HG03565 (cell line): ENCODE measurements around the gene THBS3.
"Not testable (repeated sequence)": the region's sequence is repeated elsewhere in the genome, so short reads cannot be mapped to it uniquely, and the experiment has no call there.

Experiments
- ATAC-seq: cut with Tn5 transposase; IDR thresholded peaks from one replicate; pipeline ENCODE4 v1.9.1; 2021; ENCODE audit warnings: mild to moderate bottlenecking, moderate library complexity; ENCODE audit not compliant: unreplicated experiment

The THBS3 gene

DNA sequence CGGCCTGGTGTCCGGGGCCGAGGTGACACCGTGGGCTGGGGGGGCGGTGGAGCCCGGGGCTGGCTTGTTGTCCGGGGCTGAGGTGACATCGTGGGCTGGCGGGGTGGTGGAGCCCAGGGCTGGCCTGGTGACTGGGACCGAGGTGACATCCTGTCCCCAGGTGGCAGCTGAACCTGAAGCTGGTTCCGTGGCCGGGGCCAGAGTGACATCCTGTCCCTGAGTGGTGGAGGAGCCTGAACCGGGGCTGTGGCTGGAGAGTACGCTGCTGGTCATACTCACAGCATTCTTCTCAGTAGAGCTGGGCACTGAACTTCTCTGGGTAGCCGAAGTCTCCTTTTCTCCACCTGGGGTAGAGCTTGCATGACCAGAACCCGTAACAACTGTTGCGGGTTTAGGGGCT is 15.8 kb downstream of the THBS3 start:
- no peak for ATAC-seq

GRCh38 chr1:155189926-155190325 is 17.8 kb downstream of the THBS3 start:
- not testable (repeated sequence) for ATAC-seq

DNA sequence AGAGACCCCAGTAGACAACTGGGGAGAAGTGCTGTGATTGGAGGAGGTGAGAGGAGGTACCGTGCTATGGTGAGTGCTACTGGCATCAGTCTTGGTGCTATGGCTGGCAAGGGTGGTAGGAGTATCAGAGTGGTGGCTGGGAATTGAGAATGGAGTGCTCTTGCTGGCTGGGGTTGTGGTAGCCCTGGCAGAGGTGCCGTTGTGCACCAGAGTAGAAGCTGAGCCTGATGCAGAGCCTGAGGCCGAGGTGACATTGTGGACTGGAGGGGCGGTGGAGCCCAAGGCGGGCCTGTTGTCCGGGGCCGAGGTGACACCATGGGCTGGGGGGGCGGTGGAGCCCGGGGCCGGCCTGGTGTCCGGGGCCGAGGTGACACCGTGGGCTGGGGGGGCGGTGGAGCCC is 19.4 kb downstream of the THBS3 start:
- ATAC-seq: no peak

- ATAC-seq: no peak
Measured at GRCh38 chr1:155187456-155187891, 20.2 kb downstream of the THBS3 start.

DNA sequence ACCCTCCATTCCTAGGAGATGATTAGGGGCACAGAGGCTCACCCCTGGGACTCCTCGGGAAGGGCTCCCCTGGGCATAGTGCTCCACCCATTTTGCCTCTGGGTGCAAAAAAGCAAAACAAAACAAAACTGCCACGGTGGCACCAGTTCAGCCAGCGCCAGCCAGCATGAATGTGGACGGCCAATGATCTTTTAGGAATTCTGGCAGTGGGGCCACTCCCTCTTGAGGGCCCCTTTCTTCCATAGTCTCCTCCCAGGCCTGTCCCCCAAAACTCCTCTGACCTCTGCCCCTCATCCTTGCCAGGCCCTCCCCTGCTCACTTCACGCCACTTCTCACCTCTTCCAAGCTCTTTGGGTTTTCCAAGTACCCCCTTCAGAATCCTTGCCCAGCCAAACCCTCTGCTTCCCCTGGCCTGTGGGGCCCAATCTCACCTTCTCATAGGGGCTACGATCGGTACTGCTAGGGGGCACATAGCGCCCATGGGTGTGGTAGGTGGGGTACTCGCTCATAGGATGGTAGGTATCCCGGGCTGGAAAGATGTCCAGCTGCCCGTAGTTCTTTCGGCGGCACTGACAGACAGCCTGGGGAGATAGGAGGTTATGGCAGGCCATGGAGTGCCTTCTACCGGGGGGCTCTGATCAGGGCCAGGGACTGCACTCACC is 20.8 kb downstream of the THBS3 start:
- ATAC-seq: no peak

DNA sequence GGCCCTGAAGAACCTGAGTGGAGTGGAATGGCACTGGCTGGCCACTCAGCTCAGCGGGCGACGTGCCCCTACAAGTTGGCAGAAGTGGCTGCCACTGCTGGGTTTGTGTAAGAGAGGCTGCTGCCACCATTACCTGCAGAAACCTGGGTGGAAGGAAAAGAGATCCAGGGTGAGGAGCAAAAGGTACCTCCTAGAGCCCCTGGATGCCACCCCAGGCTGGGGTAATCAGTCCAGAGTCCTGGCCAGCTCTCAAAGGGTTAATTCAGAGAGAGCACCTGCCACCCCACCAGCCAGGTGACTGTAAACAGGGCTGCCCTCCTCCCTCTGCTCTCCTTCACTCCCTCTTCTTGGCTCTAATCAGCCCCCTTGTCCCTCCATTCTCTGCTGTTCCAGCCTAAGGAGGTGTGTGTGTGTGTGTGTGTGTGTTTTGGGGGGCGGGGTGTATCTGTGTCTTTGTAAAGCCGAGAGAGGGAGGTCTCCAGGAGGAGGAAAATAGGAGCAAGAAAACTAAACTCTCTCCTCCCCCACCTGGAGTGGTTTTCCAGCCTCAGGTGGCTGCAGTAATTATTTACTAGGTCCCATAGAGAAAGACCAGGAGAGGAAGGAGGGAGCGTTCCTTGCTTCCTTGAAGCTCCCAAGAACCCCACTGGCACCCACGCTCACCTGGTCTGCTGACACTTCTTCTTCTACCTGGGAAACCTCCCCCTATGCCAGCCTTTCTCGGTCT is 21.5 kb downstream of the THBS3 start:
- ATAC-seq: no peak

- ATAC-seq: no peak
Measured at GRCh38 chr1:155185783-155186066, 22.0 kb downstream of the THBS3 start.

DNA sequence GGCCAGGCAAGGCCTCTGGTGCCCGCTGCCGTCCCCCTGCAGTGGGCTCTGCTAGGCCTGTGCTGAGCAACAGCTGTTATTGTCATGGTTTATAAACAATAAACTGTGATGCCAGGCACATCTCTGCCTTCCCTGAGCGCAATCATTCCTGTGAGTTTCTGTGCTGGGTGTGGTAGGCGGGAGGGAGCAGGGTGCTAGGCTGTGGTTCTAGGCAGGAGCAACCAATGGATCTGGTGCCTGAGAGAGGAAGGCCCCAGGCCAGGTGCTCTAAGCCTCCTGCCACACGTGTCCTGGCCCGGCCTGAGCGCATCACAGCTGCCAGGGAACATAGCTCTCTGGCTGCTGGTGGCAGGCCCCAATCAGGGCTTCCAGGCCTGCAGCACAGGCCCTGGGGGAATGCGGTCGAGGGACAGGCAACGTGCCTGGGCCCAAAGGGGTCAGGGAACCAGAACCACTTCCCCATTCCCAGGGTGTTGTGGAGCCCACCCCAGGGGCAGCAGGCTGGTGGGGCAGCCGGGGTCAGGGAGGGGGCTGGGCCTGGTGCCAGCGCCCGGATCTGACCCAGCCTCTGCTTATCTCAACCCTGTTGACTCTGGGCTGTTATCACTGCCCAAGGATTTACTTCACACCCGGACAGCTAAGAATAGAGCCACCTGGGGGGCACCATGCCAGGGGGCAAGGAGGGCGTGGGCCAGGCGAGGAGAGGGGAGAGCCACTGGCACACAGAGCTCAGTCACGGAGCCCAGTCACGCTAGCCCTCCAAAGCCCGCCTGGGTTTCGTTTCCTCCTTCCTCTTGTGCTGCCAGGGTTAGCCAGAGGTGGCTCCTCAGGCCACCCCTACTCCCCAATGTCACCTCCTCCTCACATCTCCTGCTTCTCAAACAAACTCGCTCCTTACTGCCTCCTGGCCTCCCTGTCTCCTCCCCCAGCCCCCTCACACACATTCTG is 22.6 kb downstream of the THBS3 start:
- ATAC-seq: peak; percentile 64

- ATAC-seq: no peak
Measured at GRCh38 chr1:155184351-155184811, 23.3 kb downstream of the THBS3 start.

DNA sequence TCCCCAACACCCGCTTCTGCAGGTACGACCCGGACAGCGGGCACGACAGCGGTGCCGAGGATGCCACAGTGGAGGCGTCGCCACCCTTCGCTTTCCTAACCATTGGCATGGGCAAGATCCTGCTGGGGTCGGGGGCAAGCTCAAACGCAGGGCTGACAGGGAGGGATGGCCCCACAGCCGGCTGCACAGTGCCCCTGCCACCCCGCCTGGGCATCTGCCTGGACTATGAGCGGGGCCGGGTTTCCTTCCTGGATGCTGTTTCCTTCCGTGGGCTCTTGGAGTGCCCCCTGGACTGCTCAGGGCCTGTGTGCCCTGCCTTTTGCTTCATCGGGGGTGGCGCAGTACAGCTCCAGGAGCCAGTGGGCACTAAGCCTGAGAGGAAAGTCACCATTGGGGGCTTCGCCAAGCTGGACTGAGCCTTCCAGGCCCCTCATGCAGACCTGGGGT is 23.9 kb downstream of the THBS3 start:
- ATAC-seq: no peak

DNA sequence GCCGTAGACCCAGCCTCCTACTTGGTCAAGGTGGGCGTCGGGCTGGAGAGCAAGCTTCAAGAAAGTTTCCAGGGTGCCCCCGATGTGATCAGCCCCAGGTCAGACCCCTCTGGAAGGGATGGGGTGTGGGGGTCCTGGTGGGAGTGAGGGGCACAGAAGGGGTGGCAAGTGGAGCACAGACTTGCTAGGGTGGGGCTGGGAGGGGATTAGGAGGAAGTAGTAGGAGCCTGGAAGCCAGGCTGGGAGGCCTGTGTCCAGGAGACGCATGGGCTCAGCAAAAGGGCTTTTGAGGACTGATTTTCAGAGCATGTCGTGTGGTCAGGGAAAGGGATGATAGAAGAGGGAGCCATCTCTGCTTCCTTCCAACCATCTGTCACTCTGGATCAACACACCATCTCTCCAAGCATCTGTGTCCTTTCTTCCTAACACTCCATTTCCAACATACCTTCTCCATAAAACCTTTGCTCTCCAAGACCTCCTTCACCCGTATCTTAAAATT is 25.6 kb downstream of the THBS3 start:
- no peak for ATAC-seq

- ATAC-seq: no peak
Measured at GRCh38 chr1:155181371-155182051, 26.2 kb downstream of the THBS3 start.

DNA sequence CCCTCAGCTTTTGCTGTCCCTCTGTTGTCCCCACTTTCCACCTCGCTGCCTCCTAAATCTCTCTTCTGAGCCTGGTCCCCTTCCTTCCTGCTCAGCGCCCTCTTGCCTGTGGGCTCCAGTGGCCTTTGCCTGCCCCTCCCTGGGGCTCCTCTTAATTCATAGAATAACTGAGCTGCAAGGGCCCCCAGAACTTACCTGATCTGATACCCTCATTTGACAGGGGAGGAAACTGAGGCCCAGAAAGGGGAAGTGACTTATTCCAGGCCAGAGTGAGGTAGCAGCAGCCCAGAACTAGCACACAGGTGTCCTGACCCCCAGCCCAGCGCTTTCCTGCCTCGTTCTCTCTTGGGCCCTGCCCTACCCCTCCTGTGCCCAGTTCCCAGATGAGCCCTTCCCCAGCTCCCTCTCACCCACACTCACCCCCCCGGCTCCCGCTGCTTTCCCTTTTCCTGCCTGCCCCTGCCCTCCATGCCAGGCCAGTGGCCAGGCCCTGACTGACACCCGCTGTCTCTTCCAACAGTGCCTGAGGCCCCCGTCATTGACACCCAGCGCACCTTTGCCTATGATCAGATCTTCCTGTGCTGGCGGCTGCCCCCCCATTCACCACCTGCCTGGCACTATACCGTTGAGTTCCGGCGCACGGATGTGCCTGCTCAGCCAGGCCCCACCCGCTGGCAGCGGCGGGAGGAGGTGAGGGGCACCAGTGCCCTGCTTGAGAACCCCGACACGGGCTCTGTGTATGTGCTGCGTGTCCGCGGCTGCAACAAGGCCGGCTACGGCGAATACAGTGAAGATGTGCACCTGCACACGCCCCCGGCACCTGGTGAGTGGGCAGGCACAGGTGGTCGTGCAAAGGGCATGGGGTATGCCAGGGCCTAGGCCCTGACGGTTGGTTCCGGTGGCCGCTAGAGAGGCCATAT is 28.3 kb downstream of the THBS3 start:
- ATAC-seq: no peak

DNA sequence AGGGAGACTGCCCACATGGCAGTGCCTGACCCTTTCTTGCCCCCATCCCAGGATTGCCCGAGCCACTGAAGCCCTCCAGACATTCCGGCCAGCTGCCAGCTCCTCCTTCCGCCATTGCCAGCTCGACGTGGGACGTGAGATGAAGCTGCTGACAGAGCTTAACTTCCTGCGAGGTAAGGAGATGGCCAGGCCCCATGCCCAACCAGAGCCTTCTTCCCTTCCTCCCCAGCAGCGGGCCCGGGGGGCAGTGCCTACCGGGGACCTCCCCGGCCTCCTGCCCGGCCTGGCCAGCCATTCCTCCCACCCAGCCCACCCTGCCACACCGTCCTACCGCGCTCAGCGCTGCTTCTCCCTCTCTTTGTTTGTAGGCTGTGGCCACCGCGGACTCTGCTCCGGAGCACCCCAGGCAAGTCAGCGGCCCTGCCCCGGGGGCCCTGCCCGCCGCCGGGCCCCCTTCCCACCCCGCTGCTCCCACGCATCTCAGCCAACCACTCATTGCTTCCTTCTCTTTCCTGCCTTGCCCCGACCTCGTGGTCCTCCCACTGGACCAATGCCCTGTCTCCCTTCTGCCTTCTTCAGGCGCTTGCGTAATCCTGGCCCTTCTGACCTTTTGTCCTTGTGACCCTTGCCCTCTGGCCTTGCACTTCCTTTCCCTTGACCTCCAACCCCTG is 29.1 kb downstream of the THBS3 start:
- ATAC-seq: no peak

- no peak for ATAC-seq
Measured at GRCh38 chr1:155177918-155178281, 29.8 kb downstream of the THBS3 start.

- no peak for ATAC-seq
Measured at GRCh38 chr1:155177192-155177917, 30.3 kb downstream of the THBS3 start.

DNA sequence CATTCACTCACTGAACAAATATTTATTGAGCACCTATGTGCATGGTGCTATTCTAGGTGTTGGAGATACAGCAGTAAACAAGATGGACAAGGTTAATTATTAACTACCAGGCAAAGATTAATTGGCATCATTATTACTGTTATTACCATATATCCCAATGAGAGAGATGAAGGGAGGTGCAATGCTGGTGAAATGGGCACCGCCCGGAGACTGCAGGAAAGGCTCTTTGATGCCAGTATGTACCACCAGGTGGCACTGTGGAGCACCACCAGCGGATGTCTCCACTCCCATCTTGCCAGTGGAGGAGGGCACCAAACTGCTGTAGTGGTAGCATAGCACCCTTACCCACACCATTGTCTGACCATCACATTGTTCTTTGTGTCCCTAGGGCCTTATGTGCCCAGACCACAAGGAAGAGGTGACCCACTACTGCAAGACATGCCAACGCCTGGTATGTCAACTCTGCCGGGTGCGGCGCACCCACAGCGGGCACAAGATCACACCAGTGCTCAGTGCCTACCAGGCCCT is 31.1 kb downstream of the THBS3 start:
- no peak for ATAC-seq

- ATAC-seq: no peak
Measured at GRCh38 chr1:155175927-155176371, 31.7 kb downstream of the THBS3 start.
